HUDEP-2 (cell line): Measurements from ENCODE around the gene POTEG.
"Not testable (repeated sequence)": the region's sequence is repeated elsewhere in the genome, so short reads cannot be mapped to it uniquely, and the experiment has no call there.

Source experiments
- DNase-seq, 76 experiments: peaks; one replicate each; lab custom pipeline; 2025; ENCODE audit not compliant: unreplicated experiment in 76 of 76; lab: John Stamatoyannopoulos, UW

The POTEG gene

GRCh38 chr14:19374451-19374903 lies 59.7 kb downstream of the POTEG start:
- not testable (repeated sequence) for DNase-seq

- not testable (repeated sequence) for DNase-seq
These were observed 61.2 kb downstream of the POTEG start for GRCh38 chr14:19372813-19373500.

- not testable (repeated sequence) for DNase-seq
These were observed 62.4 kb downstream of the POTEG start for GRCh38 chr14:19371767-19372166.

- DNase-seq = not testable (repeated sequence)
These were observed 71.3 kb downstream of the POTEG start for GRCh38 chr14:19362803-19363202.

- not testable (repeated sequence) for DNase-seq
These were observed 71.8 kb downstream of the POTEG start for GRCh38 chr14:19362323-19362722.

GRCh38 chr14:19361636-19362253 lies 72.4 kb downstream of the POTEG start:
- DNase-seq = not testable (repeated sequence)

- DNase-seq = not testable (repeated sequence)
These were observed 73.1 kb downstream of the POTEG start for GRCh38 chr14:19360937-19361635.
